SK-N-MC (cell line): Measurements from ENCODE around the gene CCL28.

Source experiments
- DNase-seq: peaks from one replicate; pipeline ENCODE4 v3.0.0-alpha.2; 2011; ENCODE audit warnings: low read depth, low spot score
- H3K27ac ChIP-seq: fragments of 200-600 bp; sonication (generic); 2 replicates; pipeline ENCODE4 v1.5.1; 2016; ENCODE audit warnings: mixed run types
- H3K36me3 ChIP-seq: fragments of 200-600 bp; sonication (generic); 2 replicates; pipeline ENCODE4 v1.6.1; 2017; ENCODE audit warnings: antibody characterized with exemption, low read length, mixed read lengths; ENCODE audit not compliant: insufficient read depth
- H3K4me3 ChIP-seq: fragments of 200-600 bp; sonication (generic); 2 replicates; pipeline ENCODE4 v1.5.1; 2016
- H3K9ac ChIP-seq: fragments of 200-600 bp; sonication (generic); 2 replicates; pipeline ENCODE4 v1.8.0; 2017; ENCODE audit warnings: mixed run types, mixed read lengths; ENCODE audit not compliant: insufficient read length
- H3K9me3 ChIP-seq: fragments of 200-600 bp; sonication (generic); 2 replicates; pipeline ENCODE4 v1.6.1; 2017; ENCODE audit warnings: low read depth, mild to moderate bottlenecking, antibody characterized with exemption, low read length, moderate library complexity, mixed read lengths
- EZH2 ChIP-seq: fragments of 200-600 bp; sonication (generic); IDR thresholded peaks from one replicate; pipeline ENCODE4 v1.6.1; 2017; ENCODE audit warnings: antibody characterized with exemption
- FOXP2 ChIP-seq: optimal IDR thresholded peaks from 2 replicates; pipeline ENCODE3; 2011; ENCODE audit warnings: mild to moderate bottlenecking, moderate library complexity; ENCODE audit not compliant: insufficient read depth; ENCODE audit errors: extremely low read length, control extremely low read depth
- POLR2AphosphoS5 ChIP-seq: IDR thresholded peaks from 2 replicates; pipeline ENCODE4 v1.6.1; 2012; ENCODE audit warnings: mild to moderate bottlenecking, low read depth, low read length, borderline replicate concordance

The CCL28 gene

DNA sequence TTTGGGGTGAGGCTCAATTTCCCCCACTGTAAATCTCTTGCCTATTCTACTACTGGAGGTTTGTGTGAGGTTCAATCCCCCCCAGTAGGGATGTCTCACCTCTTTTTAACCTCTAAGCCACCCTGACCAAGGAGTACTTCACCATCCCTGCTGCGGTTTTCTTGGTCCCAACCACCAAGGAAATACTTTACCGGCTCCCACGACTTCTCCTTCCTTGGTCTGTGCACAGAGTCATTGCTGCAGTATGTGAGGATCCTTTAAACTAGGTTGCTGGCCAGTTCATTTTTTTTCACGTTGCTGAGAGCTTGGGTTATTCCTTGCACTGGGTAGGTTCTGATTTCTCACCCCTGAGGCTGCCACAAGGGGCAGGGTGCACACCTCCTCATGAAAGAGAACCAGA is 76.5 kb downstream of the CCL28 start:
- H3K36me3 ChIP-seq: no peaks in the 10 kb centered on the region
- no peak for DNase-seq
- H3K9ac ChIP-seq: no peak overlapping the region
- TF ChIP-seq FOXP2: no peak
- no peak for TF ChIP-seq POLR2AphosphoS5
- TF ChIP-seq EZH2: no peak
- H3K4me3 ChIP-seq: no peak overlapping the region
- no peaks in the 10 kb centered on the region for H3K9me3 ChIP-seq
- H3K27ac ChIP-seq: no peak overlapping the region

DNA sequence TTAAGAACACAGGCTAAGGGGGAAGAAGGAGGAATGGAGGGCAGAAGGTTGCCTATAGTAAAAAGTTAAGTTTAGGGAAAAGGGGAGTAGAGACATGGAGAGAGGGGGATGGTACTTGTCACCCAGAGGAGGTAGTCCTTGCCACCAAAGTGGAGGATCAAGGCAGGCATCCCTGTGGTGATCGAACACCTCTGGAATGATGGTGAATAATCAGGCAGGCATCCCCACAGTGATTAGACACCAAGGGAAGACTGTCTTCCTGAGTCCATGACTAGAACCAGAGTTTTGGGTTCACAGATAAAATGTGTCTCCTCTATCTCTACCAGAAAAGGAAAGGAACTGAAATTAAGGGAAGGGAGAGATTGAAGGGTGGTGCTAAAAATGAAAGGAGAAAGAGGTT is 79.8 kb downstream of the CCL28 start:
- Histone ChIP-seq H3K36me3 (no peaks in the 10 kb centered on the region), H3K9ac (no peak overlapping the region), H3K4me3 (no peak overlapping the region), H3K27ac (no peak overlapping the region), H3K9me3 (no peaks in the 10 kb centered on the region)
- DNase-seq: no peak
- TF ChIP-seq EZH2: no peak
